Keratinocyte (primary cell): Measurements from ENCODE around the gene SCRG1. TPM values are rescaled to one million over a fixed set of nuclear protein-coding genes. Genes with fewer than 3 reads are reported as not detected.

Experiments
- DNase-seq: peaks from one replicate; pipeline ENCODE4 v3.0.0-alpha.2; 2011; ENCODE audit warnings: low read depth, missing footprints, low spot score
- FAIRE-seq: peaks from 2 replicates; lab custom pipeline; 2011; peaks lifted over from hg19 to GRCh38; lab: Jason Lieb, UNC
- H2AFZ ChIP-seq: 2 replicates; pipeline ENCODE4 v1.6.0; 2012; ENCODE audit warnings: low read length, control low read depth, inconsistent platforms; ENCODE audit not compliant: control insufficient read depth
- H3K27ac ChIP-seq: 2 replicates; pipeline ENCODE4 v1.5.1; 2011; ENCODE audit warnings: low read length; ENCODE audit not compliant: control insufficient read depth, insufficient read depth
- H3K27me3 ChIP-seq: 3 replicates; pipeline ENCODE4 v1.6.0; 2011; ENCODE audit warnings: low read length; ENCODE audit not compliant: control insufficient read depth, insufficient read depth; ENCODE audit errors: extremely low read depth
- H3K36me3 ChIP-seq, 2 experiments: 2 replicates in 1 of 2; 3 replicates in 1 of 2; pipeline ENCODE4 v1.5.1; 2011; ENCODE audit warnings: low read length in 2 of 2, mild to moderate bottlenecking in 1 of 2; ENCODE audit not compliant: control insufficient read depth in 2 of 2, insufficient read depth in 2 of 2; ENCODE audit errors: extremely low read depth in 1 of 2
- H3K4me1 ChIP-seq: 3 replicates; pipeline ENCODE4 v1.5.1; 2011; ENCODE audit warnings: low read length; ENCODE audit not compliant: control insufficient read depth, insufficient read depth; ENCODE audit errors: extremely low read depth
- H3K4me2 ChIP-seq: 3 replicates; pipeline ENCODE4 v1.6.0; 2011; ENCODE audit warnings: low read depth, low read length; ENCODE audit not compliant: control insufficient read depth, insufficient read depth; ENCODE audit errors: extremely low read depth
- H3K4me3 ChIP-seq, 3 experiments: fragments of 200-600 bp in 1 of 3; sonication (generic) in 1 of 3; 2 replicates in 2 of 3; 3 replicates in 1 of 3; pipeline ENCODE4 v1.5.1; 2011 to 2016; ENCODE audit warnings: low read length in 3 of 3, mild to moderate bottlenecking in 3 of 3, control low read depth in 2 of 3, inconsistent platforms in 1 of 3, low read depth in 1 of 3, mixed read lengths in 1 of 3, mixed run types in 1 of 3, moderate library complexity in 1 of 3; ENCODE audit not compliant: control insufficient read depth in 2 of 3, insufficient read depth in 2 of 3; ENCODE audit errors: extremely low read depth in 1 of 3
- H3K79me2 ChIP-seq: 2 replicates; pipeline ENCODE4 v1.6.0; 2012; ENCODE audit warnings: low read length; ENCODE audit not compliant: control insufficient read depth, insufficient read depth
- H3K9ac ChIP-seq: 3 replicates; pipeline ENCODE4 v1.6.0; 2011; ENCODE audit warnings: low read length; ENCODE audit not compliant: control insufficient read depth, insufficient read depth; ENCODE audit errors: extremely low read depth
- H3K9me1 ChIP-seq: 3 replicates; pipeline ENCODE4 v1.6.0; 2011; ENCODE audit warnings: low read length; ENCODE audit not compliant: control insufficient read depth, insufficient read depth; ENCODE audit errors: extremely low read depth
- H3K9me3 ChIP-seq: 2 replicates; pipeline ENCODE4 v1.5.1; 2012; ENCODE audit warnings: low read depth, low read length; ENCODE audit not compliant: control insufficient read depth
- H4K20me1 ChIP-seq: 3 replicates; pipeline ENCODE4 v1.6.0; 2011; ENCODE audit warnings: low read length; ENCODE audit not compliant: control insufficient read depth, insufficient read depth; ENCODE audit errors: extremely low read depth
- CTCF ChIP-seq, 3 experiments: IDR thresholded peaks in 1 of 3; conservative IDR thresholded peaks in 1 of 3; optimal IDR thresholded peaks in 1 of 3; 2 replicates in 2 of 3; 3 replicates in 1 of 3; pipeline versions ENCODE3 to v1.5.1; 2011; ENCODE audit warnings: low read length in 3 of 3, mild to moderate bottlenecking in 3 of 3, moderate library complexity in 2 of 3, control low read depth in 1 of 3, inconsistent platforms in 1 of 3; ENCODE audit not compliant: insufficient read depth in 2 of 3; ENCODE audit errors: extremely low read depth in 1 of 3
- EZH2 ChIP-seq: IDR thresholded peaks from one replicate; pipeline ENCODE4 v1.6.1; 2012; ENCODE audit warnings: inconsistent platforms, mild to moderate bottlenecking, low read length, moderate library complexity
- dilution Hi-C: fragments of 300-500 bp; cut with MboI; formaldehyde crosslinking; loops from one replicate; pipeline ENCODE4 v1.7.0; 2020; ENCODE audit warnings: low sequenced_read_pairs; ENCODE audit not compliant: extremely low pct_ligation_motif_present
- polyA plus RNA-seq, 5 experiments: library from polyadenylated mRNA; depleted of rRNA in 3 of 5; stranded (reverse) in 3 of 5; stranded (forward) in 1 of 5; unstranded in 1 of 5; fragments of >200 nt; gene quantifications; 1 replicate in 1 of 5; 2 replicates in 3 of 5; 3 replicates in 1 of 5; pipeline versions ENCODE4 v1.2.1 to v1.2.3, GENCODE V29; 2011 to 2012; ENCODE audit warnings: missing spikeins in 2 of 5, low read depth in 1 of 5, low replicate concordance in 1 of 5

Gene SCRG1
- polyA plus RNA-seq, 1 donor (not counting 4 experiments of a cell fraction or from before 2014, with no cell fraction given) = not detected

- Histone ChIP-seq H3K27ac (no peak overlapping the region), H3K4me2 (no peak overlapping the region), H3K36me3 (no peaks in the 10 kb centered on the region), H3K79me2 (no peaks in the 10 kb centered on the region), H3K9ac (no peak overlapping the region), H3K9me3 (no peaks in the 10 kb centered on the region), H3K4me1 (no peaks in the 10 kb centered on the region), H2AFZ (no peak overlapping the region), H4K20me1 (no peaks in the 10 kb centered on the region), H3K9me1 (no peaks in the 10 kb centered on the region), H3K27me3 (no peaks in the 10 kb centered on the region), H3K4me3 (no peak overlapping the region)
- no peak for TF ChIP-seq CTCF (optimal IDR thresholded peaks at IDR 0.05 in 1 of 3, IDR thresholded peaks at IDR 0.05 in 1 of 3, conservative IDR thresholded peaks at IDR 0.05 in 1 of 3; ENCODE audit: extremely low read depth in 1 of 3, insufficient read depth in 2 of 3, low read length in 3 of 3)
- no peak for TF ChIP-seq EZH2
- dilution Hi-C loops = no loop called here
- no peak for FAIRE-seq
- no peak for DNase-seq
Observed at GRCh38 chr4:173415092-173415491, 16.2 kb upstream of the SCRG1 start.

- no peaks in the 10 kb centered on the region for H3K4me1 ChIP-seq
- no peaks in the 10 kb centered on the region for H3K9me3 ChIP-seq
- H4K20me1 ChIP-seq = no peaks in the 10 kb centered on the region
- H3K27me3 ChIP-seq = no peaks in the 10 kb centered on the region
- no peak overlapping the region for H3K4me2 ChIP-seq
- no peaks in the 10 kb centered on the region for H3K79me2 ChIP-seq
- FAIRE-seq (no peak), DNase-seq (no peak)
- H2AFZ ChIP-seq = no peak overlapping the region
- no peak overlapping the region for H3K4me3 ChIP-seq
- H3K9ac ChIP-seq = no peak overlapping the region
- dilution Hi-C loops = no loop called here
- H3K9me1 ChIP-seq = no peaks in the 10 kb centered on the region
- H3K27ac ChIP-seq = no peak overlapping the region
- no peak for TF ChIP-seq CTCF (optimal IDR thresholded peaks at IDR 0.05 in 1 of 3, IDR thresholded peaks at IDR 0.05 in 1 of 3, conservative IDR thresholded peaks at IDR 0.05 in 1 of 3; ENCODE audit: extremely low read depth in 1 of 3, insufficient read depth in 2 of 3, low read length in 3 of 3)
- TF ChIP-seq EZH2 = no peak
- no peaks in the 10 kb centered on the region for H3K36me3 ChIP-seq
Observed at GRCh38 chr4:173414456-173414855, 15.5 kb upstream of the SCRG1 start.
